GM12873 (cell line): ENCODE measurements around the gene MED10.

Experiments used
- TF ChIP-seq, protein P1 (sequence below): IDR thresholded peaks from 2 replicates; pipeline ENCODE4 v1.5.1; 2012; ENCODE audit warnings: low read depth, mild to moderate bottlenecking, moderate library complexity, low read length, control low read depth; ENCODE audit not compliant: insufficient read depth; ENCODE audit errors: missing control alignments

MED10 gene

GRCh38 chr5:6384856-6385255, 6.5 kb upstream of the MED10 start:
- TF ChIP-seq, protein P1, sequence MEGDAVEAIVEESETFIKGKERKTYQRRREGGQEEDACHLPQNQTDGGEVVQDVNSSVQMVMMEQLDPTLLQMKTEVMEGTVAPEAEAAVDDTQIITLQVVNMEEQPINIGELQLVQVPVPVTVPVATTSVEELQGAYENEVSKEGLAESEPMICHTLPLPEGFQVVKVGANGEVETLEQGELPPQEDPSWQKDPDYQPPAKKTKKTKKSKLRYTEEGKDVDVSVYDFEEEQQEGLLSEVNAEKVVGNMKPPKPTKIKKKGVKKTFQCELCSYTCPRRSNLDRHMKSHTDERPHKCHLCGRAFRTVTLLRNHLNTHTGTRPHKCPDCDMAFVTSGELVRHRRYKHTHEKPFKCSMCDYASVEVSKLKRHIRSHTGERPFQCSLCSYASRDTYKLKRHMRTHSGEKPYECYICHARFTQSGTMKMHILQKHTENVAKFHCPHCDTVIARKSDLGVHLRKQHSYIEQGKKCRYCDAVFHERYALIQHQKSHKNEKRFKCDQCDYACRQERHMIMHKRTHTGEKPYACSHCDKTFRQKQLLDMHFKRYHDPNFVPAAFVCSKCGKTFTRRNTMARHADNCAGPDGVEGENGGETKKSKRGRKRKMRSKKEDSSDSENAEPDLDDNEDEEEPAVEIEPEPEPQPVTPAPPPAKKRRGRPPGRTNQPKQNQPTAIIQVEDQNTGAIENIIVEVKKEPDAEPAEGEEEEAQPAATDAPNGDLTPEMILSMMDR: no peak

GRCh38 chr5:6383376-6383775, 5.0 kb upstream of the MED10 start:
- TF ChIP-seq, protein P1: no peak

GRCh38 chr5:6379246-6379645, 899 bp upstream of the MED10 start:
- TF ChIP-seq, protein P1: no peak

GRCh38 chr5:6378766-6379103, 388 bp upstream of the MED10 start:
- TF ChIP-seq, protein P1: no peak

DNA sequence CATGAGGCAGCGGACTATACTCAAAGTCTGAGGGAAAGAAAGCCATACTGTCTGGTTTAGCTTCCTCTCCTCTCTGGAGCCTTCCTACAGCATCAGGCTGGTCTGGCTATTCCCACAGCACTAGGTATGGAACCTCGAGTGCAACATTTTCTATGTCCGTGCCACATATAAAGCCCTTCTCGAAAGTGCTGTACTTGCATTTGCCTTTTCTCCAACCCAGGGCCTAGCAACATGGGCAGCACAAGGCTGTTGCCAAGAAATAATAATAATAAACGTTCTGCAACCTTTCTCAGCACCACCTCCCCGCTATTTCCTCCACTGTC, 804 bp downstream of the MED10 start:
- TF ChIP-seq, protein P1: no peak

DNA sequence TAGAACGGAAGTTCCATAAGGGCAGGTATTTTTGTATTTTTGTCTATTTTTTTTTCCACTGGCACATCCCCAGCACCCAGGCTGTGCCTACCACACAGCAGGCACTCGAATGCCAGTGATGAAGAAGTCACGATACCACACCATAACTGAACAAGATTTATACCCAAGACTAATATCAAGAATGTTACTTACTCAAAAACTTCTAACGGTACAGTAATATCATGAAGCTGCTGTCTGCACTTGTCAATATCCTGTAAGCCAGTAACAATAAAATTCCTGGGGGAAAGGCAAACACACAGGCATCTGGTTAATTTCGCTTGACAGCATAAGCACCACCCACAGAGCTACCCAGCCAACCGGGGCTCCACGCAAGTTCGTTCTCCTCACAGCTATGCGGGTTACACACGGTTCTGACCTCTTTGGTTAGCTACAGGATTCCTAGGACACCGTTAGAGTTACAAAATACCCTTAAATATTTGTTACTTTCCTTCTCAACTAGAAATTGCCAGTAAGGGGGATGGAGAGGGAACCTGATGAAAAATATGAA, 1.3 kb downstream of the MED10 start:
- TF ChIP-seq, protein P1: no peak

- TF ChIP-seq, protein P1: no peak
Observed at GRCh38 chr5:6373081-6373846, 5.1 kb downstream of the MED10 start.
